Kidney capillary endothelial cell (primary cell): ENCODE measurements around the gene OSBPL10.

Source experiments
- DNase-seq: peaks from one replicate; pipeline ENCODE4 v3.0.0-alpha.2; 2018; ENCODE audit warnings: low spot score

OSBPL10 gene

DNA sequence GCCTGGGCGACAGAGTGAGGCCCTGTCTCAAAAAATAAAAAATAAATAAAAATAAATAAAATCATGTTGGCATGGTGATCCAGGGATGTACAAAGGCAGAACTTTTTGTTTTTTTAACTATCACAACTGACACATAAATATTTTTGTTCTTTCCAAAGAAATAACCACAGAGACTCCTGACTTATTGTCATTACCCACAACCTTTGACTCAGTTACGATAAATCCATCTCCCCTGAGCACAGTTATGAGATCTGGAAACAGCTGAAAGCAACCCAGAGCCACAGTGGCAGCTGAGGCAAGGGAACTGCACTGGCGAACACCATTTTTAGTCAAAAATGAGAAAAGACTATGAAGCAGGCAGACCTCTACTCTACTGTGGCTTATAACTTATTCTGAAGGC lies 24.0 kb downstream of the OSBPL10 start:
- no peak for DNase-seq

DNA sequence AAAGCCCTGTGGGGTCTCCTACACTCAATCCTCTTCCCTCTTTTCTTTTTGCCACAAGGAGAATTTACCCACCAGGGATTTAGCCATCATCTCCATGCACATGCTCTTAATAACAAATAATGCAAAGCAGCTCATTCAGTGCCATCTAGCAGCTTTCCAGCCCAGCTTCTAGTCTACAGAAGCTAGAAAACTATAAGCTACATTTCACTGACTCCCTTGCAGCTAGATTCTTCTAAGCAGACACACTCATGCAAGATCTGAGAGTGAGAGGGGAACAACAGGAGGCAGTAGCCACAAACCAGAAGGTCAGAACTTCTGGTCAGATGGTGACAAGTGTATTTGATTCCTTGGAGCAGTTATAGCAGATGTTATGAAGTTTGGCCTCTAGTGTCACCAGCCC lies 25.5 kb downstream of the OSBPL10 start:
- no peak for DNase-seq

DNA sequence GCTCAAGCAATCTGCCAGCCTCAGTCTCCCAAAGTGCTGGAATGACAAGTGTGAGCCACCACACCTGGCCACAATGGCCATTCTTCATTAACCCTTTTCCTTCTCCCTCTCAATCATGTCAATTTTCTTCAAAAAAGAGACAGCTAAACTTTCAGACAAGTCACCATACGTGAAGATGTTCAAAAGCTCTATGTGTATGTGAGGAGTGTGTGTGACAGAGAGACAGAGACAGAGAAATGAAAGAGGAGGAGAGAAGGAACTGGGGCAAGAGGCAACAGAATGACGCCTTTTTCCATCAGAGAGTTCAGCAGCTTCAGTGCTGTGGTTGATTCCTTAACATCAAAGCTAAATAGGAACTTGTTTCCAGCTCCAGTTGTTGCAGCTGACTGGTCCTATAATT lies 27.4 kb downstream of the OSBPL10 start:
- DNase-seq = no peak

DNA sequence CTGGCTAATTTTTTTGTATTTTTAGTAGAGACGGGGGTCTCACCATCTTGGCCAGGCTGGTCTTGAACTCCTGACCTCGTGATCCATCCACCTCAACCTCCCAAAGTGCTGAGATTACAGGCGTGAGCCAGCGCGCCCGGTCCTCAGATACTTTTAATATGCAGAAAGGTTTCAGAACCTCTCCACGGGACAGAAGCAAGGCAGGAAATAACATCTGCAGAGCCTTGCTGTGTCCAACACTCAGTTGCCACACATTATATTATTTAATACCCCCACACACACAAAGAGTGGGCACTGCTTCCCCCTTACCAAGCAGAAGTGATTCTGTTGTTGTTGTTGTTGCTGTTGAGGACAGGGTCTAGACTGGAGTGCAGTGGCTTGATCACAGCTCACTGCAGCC lies 28.0 kb downstream of the OSBPL10 start:
- DNase-seq = no peak

DNA sequence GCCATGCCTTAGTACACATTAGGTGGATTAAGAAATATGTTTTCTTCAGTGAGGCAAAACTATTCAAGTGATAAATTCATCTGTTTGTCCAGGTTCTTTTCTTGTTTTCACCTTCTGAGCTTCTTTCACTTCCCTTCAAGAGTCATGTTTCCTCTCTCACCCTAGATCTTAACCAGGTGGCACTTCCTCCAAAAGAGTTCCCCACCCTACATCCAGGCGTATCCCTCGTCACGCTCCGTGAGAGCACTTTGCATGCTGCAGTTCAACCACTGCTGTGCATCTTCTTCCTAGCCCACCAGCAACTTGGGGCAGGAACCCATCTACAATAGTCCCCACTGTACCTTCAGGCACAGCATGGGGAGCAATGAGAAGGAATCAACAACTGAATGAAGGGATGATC lies 28.9 kb downstream of the OSBPL10 start:
- DNase-seq = no peak

DNA sequence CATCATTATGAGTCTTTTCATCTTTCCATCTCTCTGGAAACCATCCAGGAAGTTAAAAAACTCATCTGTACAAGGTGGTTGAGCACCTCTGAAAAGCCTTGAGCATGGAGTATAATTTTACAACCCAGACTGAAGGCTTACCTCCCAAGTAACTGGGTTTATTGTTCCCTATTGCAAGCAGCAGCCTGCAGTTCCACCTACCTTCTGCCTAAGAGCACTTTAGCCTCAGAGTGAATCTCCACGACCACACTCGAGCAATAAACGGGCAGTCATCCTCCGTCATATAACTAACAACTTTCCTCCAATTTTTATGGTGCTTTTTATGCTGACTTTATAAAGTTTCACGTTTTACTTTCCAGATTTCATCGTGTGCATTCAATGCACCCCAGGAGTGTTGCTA lies 32.8 kb downstream of the OSBPL10 start:
- no peak for DNase-seq

DNA sequence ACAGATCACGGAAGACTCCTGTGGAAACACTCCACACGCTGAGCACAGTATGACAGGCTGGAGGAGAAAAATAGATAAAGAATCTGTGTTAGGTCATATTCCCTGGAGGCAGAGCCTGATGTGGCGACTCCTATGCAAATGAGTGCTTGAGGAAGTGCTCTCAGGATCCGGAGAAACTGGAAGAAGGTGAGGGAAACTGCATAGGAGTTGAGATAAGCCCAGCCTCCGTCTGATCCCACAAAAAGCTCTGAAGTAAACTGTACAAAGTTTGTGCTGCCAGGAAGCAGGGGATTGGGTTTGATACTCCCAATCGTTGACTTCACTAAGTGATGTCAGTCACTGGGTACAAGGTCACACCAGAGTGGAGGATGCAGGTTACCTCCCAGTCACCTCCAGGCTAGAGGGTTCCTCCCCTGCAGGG lies 33.4 kb downstream of the OSBPL10 start:
- no peak for DNase-seq

DNA sequence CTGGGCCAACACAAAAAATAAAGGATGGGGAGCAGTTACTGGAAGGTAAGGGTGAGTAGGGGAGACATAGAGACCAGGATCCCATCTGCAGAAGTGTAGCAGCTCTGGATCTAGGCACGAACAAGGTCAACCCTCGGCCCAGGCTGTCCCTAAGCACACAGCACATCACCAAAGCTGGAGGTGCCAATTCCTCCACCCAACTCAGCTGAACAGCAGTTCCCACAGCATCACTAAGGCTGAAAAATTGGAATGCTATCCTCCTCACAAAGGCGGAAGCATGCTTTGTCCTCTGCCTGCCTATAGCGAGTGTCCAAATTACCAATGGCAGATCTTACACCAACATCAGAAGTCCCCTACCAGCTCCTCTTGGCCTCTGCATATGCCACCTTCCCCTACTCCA lies 33.9 kb downstream of the OSBPL10 start:
- DNase-seq = no peak

DNA sequence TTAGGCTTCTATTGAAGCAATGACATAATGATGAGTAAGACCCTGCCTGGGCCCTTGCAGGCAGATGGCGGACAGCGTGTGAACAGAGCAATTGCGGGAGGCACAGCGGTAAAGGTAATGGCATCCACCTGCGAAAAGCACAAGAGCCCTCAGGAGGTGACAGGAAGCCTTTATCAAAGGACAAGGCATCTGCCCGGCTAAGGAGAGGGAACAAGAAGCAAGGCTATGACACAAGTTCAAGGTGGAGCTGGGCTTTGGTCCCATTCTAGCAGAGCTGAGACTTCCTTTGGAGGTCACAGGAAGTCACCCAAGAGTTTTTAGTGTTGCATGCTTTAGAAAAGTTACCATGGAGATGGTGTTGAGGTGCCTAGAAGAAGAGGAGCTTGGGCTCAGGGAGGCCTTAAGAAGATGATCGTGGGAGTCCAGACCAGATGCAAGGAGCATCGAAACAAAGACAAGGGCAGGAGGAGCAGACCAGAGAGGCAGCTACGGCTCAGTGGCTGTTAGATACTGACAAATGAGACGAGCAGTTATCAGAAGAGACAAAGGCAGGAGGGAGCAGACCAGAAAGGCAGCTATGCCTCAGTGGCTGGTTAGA lies 34.5 kb downstream of the OSBPL10 start:
- no peak for DNase-seq

DNA sequence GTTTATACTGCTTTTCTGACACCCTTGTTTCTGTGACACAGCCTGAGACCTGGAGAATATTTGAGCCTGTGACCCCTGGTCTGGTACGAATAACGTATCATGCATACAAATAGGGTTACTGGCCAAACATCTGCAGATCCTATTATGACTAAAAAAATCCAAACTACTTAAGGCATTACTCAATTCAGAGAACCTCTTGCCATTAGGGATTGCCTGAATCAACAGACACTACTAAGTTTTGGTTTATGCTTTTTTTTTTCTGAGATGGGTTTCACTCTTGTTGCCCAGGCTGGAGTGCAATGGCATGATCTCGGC lies 35.4 kb downstream of the OSBPL10 start:
- no peak for DNase-seq

DNA sequence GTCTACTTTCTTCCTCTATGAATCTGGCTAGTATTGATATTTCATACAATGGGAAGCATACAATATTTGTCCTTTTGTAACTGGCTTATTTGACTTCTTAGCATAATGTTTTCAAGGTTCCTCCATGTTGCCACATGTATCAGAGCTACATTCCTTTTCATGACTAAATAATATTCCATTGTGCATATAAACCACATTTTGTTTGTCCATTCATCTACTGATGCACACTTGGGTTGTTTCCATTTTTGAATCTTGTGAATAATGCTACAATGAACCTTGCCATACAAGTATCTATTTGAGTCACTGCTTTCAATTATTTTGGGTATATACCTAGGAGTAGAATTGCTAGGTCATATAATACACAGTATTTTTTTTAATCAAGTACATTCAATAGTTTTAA lies 38.0 kb downstream of the OSBPL10 start:
- DNase-seq = no peak

DNA sequence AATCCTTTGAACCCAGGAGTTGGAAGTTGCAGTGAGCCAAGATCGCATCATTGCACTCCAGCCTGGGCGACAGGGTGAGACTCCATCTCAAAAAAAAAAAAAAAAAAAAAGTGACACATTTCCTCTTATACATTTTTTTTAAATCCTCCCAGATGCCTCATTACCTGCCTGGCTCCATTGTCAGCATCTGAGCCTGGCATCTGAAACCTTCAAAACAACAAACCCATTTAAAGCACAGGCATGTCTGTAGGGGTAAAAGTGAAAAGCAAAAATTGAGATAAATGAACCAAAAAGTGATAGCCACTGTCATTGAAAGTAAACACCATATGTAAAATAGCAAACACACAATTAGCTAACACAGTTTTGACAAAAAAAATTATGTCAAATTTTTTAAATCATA lies 38.6 kb downstream of the OSBPL10 start:
- peak; percentile 49 for DNase-seq

DNA sequence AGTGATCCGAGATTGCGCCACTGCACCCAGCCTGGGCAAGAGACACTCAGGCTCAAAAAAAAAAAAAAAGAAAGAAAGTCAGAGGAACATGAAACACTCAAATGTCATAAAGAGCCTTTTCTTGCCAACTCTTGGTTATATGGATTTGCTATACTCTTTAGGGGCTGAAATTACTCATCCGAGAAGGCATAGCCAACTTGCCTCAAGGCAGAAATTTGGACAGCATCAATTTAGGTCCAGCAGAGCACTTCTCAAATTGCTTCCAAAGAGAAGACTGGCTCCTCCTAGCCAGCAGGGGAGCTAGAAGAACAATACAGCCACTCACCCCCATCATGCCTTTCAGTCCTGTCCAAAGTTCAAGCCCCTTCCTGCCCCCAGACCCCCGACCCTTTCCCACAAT lies 43.8 kb downstream of the OSBPL10 start:
- DNase-seq = no peak

DNA sequence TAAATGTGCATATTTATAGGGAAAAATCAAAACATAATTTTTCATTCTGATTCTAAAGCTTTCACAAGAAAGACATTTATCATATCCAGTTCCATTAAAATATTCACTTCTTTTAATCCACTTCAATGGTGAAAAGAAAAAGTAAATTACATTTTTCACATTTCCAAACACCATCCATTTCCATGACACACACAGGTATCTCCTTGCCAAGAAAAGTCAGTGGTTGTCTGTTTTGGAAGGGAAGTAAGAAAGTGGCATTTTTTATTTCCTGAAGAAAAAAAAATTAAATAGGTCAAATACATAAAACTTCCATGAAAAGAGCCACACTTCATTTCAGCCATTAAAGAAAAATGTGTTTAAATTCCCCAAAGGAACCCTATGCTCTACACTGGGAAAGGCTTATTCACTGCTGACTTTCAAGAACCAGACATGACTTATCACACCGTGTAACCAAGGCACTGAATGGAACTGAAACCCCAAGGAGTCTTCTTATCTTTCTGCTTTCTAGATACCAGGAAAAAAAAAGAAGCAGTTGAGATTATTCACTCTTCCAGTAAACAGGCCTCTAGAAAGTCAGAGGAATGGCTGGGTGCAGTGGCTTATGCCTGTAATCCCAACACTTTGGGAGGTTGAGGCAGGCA lies 44.5 kb downstream of the OSBPL10 start:
- DNase-seq = no peak

DNA sequence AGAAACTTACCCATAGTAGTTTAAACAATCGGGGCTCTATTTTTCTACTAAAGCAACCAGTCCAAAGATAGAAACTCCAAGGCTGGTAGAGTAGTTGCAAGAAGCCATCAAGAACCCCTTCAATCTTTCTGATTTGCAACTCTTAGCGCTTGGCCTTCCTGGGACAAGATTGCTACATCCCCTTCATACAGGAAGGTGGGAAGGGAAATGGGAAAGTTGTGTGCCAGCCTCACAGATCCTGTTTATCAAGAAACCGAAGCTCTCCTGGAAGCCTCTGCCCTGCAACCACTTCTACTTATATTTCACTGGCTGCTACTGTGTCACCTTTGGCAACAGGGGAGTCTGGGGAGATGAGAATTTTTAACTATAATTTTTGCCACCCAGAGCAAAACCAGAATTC lies 46.2 kb downstream of the OSBPL10 start:
- no peak for DNase-seq

DNA sequence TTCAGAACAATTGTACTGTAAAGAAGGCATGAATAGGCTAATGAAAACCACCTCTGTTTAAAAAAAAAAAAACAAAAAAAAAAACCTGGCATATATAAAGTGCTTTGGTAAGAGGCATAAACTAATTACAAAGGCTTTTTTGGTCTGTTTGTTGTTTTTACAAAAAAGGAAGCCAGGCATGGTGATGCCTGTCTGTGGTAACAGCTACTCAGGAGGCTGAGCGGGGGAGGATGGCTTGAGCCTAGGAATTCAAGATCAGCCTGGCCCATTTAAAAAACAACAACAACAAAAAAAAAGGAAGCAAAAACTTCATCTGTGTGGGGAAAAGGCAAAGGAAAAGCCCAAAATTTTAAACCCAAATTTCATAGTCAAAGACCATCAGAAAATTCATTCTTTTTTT lies 47.0 kb downstream of the OSBPL10 start:
- DNase-seq = no peak

DNA sequence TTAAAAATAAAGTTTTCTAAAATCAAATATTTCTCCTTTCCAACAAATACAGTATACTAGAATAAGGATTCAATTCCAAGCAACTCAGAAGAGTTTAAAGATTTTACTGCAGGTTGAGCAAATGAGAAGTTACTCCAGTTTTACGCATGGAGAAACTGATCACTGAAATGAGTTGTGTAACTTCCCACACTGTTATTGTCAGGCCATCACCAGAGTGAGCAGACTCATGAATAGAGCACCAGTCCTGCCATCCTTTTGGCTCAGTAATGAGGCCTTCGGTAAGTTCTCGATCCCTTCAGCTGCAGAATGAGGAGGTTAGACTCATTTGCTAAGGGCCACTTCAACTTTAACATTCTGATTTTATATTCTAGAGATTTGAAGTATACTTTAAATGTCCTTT lies 48.1 kb downstream of the OSBPL10 start:
- DNase-seq = no peak

DNA sequence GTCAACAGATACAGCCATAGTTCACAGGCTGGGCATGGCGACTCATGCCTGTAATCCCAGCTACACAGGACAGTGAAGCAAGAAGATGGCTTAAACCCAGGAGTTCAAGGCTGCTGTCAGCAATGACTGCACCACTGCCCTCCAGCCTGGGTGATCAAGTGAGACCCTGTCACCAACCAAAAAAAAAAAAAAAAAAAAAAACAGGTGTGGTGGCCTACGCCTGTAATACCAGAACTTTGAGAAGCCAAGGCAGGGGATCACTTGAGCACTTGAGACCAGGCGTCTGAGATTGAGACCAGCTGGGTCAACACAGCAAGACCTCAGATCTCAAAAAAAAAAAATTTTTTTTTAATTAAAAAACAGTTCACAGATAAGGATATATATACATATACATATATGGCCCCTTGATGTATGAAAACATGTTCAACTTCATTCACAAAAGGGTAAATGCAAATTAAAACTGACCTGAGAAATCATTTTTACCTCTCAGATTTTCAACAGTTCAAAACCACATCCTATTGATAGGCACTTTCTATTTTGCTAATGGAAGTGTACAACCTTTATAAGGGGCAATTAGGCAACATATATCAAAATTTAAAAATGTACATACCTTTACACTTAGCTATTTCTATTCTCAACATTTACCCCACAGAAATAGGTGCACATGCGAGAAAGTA lies 51.1 kb downstream of the OSBPL10 start:
- DNase-seq = no peak

DNA sequence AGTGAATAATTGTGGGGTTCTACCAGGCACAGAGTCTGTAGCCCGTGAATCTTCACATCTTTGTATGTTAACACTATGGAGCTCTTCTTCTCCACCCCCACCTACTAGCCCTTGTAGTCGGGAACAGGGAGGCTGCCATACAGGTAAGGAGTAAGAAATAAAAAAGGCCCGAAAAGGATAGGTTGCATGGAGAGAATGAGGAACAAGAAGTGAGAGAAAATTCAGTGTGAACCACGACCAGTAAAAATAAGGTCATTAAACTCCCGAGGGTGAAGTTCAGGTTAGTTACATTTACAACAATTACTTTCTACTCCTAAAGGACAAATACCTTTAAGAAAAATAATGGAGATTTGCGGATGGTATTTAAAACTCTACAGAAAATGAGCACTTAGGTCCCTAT lies 53.3 kb downstream of the OSBPL10 start:
- DNase-seq = no peak

DNA sequence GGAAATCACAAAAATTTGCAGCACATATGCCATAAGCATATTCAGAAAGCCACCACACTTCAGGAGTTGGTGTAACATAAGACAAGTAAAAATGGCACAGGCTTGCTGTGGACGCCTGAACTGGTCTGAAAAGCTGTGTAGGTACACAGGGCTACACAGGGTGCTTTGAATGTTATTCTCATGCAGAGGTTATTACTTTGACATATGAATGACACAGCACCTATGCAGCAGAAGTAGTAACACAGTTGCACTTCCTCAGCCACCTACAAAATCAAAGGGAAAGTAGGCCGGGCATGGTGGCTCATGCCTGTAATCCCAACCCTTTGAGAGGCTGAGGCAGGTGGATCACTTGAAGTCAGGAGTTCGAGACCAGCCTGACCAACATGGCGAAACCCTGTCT lies 54.5 kb downstream of the OSBPL10 start:
- no peak for DNase-seq

DNA sequence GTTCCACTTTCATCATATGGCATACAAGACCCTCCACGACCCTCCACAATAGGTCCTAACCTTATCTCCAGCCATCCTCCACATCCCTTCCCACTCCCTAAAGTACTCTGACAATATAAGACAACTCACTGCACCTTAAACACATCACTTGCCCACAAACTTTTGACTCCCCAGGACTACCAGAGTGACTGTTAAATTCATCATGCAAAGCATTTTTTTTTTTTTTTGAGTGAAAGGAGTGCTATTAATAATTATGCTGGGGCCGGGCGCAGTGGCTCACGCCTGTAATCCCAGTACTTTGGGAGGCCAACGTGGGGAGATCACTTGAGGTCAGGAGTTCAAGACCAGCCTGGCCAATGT lies 55.8 kb downstream of the OSBPL10 start:
- no peak for DNase-seq

DNA sequence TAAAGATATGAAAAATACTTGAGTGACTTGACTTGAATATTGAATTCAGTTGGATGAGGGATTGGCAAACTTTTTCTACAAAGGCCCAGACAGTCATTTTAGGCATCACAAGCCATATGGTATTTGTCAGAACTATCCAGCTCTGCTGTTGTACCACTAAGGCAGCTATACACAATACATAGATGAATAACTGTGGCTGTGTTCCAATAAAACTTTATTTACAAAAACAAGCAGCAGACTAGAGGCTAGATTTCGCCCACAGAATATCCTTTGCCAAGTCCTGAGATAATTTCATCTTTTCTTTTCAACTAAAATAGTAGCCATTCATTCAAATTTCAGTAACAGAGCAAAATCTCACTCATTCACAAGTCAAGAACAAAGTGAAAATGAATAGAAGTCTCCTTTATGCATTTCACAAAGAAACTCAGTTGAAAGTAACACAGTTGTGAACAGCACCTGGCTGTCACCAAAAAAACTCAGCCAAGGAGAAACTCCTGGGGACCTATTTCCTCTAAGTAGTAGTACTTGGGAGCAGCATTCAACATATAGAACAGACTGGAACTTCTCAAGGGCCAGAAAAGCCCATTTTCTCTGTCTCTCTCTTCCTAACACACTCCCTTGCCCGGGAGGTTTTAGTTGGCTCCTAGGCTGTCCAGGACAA lies 56.3 kb downstream of the OSBPL10 start:
- DNase-seq = no peak

DNA sequence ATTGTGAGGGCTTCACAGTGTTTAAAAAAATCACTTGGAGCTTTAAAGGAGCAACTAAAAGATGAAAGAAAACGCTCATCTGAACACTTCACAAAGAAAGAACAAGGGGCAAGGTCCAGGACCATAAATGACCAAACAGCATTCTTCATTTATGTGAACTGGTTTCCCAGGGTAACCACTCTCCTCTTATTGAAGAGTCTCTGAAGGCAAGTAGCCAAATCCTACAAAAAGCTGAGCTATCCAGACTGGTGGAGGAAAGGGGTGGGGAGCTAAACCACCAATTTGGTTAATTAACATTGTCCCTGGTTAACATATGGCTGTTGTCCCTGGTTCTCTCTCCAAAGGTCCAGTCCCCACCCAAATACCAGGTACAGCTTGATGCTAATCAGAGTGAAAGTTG lies 58.1 kb downstream of the OSBPL10 start:
- no peak for DNase-seq

DNA sequence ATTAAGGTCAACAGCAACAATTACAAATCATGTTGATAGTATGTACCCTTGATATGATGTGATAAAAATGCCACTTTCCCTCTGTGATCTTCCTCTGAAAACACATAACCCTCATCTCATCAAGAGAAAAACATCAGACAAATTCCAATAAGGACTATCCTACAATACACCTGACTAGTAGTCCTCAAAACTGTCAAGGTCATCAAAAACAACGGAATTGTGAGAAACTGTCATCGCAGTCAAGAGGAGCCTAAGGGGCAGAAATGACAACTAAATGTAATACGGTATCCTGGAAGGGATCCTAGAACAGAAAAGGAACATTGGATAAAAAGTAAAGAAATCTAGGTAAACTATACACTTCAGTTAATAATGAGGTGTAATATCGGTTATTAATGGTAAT lies 59.2 kb downstream of the OSBPL10 start:
- DNase-seq = no peak
